Neural progenitor cell (in vitro differentiated cells): Measurements from ENCODE around the gene EED.

Experiments
- CTCF ChIP-seq: fragments of 200-600 bp; sonication (generic); IDR thresholded peaks from 2 replicates; pipeline ENCODE4 v1.5.1; 2017; ENCODE audit warnings: antibody characterized with exemption, mild to moderate bottlenecking
- EZH2phosphoT487 ChIP-seq: fragments of 200-600 bp; sonication (generic); IDR thresholded peaks from 2 replicates; pipeline ENCODE4 v1.6.1; 2017; ENCODE audit warnings: antibody characterized with exemption

- TF ChIP-seq EZH2phosphoT487, result no peak
- no peak for TF ChIP-seq CTCF
Measured at GRCh38 chr11:86264649-86265048, 20.1 kb downstream of the EED start.
